Measurements from ENCODE around the gene SNHG17.

DNA sequence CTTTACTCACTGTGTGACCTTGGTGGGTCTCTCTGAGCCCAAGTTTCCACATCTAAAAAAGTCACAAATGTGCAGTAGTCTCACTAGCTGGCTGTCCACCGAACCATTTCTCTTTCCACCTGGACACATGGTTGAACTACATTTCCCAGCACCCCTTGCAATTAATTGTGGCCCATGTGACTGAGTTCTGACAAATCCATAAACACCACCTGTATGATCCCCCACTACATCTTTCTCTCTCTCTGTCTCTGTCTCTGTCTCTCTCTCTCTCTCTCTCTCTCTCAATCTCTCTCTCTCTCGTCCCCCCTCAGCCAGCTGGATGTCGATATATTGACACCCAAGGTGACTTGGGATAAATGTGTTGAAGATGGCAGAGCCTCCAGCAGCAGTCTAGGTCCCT is 42.8 kb downstream of the SNHG17 start:
- TF ChIP-seq POLR2AphosphoS5 (IDR thresholded peaks at IDR 0.05; ENCODE audit: low read depth, low read length), result no peak
- no peak for TF ChIP-seq POU2F2 (IDR thresholded peaks at IDR 0.05; ENCODE audit: low read depth, low read length)
- no peak for TF ChIP-seq SPI1 (IDR thresholded peaks at IDR 0.05; ENCODE audit: low read depth, low read length)

All from GM12891 (cell line).